HepG2 (cell line): ENCODE measurements around the gene PRADC1. TPM values are rescaled to one million over a fixed set of nuclear protein-coding genes. Genes with fewer than 3 reads are reported as not detected.
A peak's percentile ranks its signal among the peaks of the same experiment; 100 is the strongest.

Source experiments
- ATM ChIP-seq: fragments of 450-650 bp; IDR thresholded peaks from 2 replicates; pipeline ENCODE4 v1.7.1; 2017; ENCODE audit warnings: mild to moderate bottlenecking, borderline replicate concordance
- CBX5 ChIP-seq: sonication (generic); formaldehyde crosslinking; IDR thresholded peaks from 2 replicates; pipeline ENCODE4 v1.4.0; 2020; ENCODE audit warnings: missing genetic modification reagents, borderline replicate concordance
- DPF2 ChIP-seq: sonication (generic); formaldehyde crosslinking; IDR thresholded peaks from 2 replicates; pipeline ENCODE4 v1.4.0; 2020; ENCODE audit warnings: mild to moderate bottlenecking, low read depth, missing genetic modification reagents, borderline replicate concordance
- HOXA3 ChIP-seq: sonication (generic); formaldehyde crosslinking; IDR thresholded peaks from 2 replicates; pipeline ENCODE4 v1.5.0; 2020; ENCODE audit warnings: missing genetic modification reagents
- KDM5A ChIP-seq: fragments of 200-600 bp; sonication (generic); IDR thresholded peaks from 2 replicates; pipeline ENCODE4 v1.7.0; 2018; ENCODE audit warnings: antibody characterized with exemption, mild to moderate bottlenecking, low read length, borderline replicate concordance
- MAF1 ChIP-seq: sonication (generic); formaldehyde crosslinking; IDR thresholded peaks from 2 replicates; pipeline ENCODE4 v1.5.0; 2020; ENCODE audit warnings: missing genetic modification reagents, borderline replicate concordance
- MAFF ChIP-seq: IDR thresholded peaks from 2 replicates; pipeline ENCODE4 v1.6.1; 2011; ENCODE audit warnings: low read depth, low read length, improper control_type of control experiment
- MAX ChIP-seq: IDR thresholded peaks from 2 replicates; pipeline ENCODE4 v1.6.1; 2012; ENCODE audit warnings: inconsistent platforms
- MLX ChIP-seq: IDR thresholded peaks from 2 replicates; pipeline ENCODE4 v1.6.1; 2016
- NR2C2 ChIP-seq: sonication (generic); formaldehyde crosslinking; IDR thresholded peaks from 2 replicates; pipeline ENCODE4 v1.4.0; 2020; ENCODE audit warnings: missing genetic modification reagents, mild to moderate bottlenecking, moderate library complexity, borderline replicate concordance
- NR2F1 ChIP-seq, 2 experiments: fragments of 450-650 bp in 1 of 2; formaldehyde crosslinking in 1 of 2; IDR thresholded peaks; 2 replicates each; pipeline versions ENCODE4 v1.5.0 to v1.6.1; 2016 to 2020; ENCODE audit warnings: mild to moderate bottlenecking in 1 of 2, missing compliant biosample characterization in 1 of 2, missing genetic modification reagents in 1 of 2, moderate library complexity in 1 of 2
- NR2F6 ChIP-seq, 2 experiments: IDR thresholded peaks; 2 replicates each; pipeline ENCODE4 v1.6.1; 2016; ENCODE audit warnings: antibody characterized with exemption in 1 of 2, mild to moderate bottlenecking in 1 of 2
- SAP130 ChIP-seq: IDR thresholded peaks from 2 replicates; pipeline ENCODE4 v1.6.1; 2016; ENCODE audit warnings: low read depth
- SRSF1 ChIP-seq: fragments of 200-400 bp; formaldehyde crosslinking; optimal IDR thresholded peaks from 2 replicates; pipeline ENCODE3; 2017; ENCODE audit warnings: mild to moderate bottlenecking, low read depth, low read length, moderate library complexity
- TAF1 ChIP-seq: sonication (generic); formaldehyde crosslinking; IDR thresholded peaks from 2 replicates; pipeline ENCODE4 v1.4.0; 2020; ENCODE audit warnings: missing genetic modification reagents
- TCF7L2 ChIP-seq: IDR thresholded peaks from 2 replicates; pipeline ENCODE4 v1.6.1; 2011; ENCODE audit warnings: mild to moderate bottlenecking, low read depth, low read length, moderate library complexity
- TFE3 ChIP-seq: IDR thresholded peaks from 2 replicates; pipeline ENCODE4 v1.6.1; 2016
- TRAFD1 ChIP-seq: sonication (generic); formaldehyde crosslinking; IDR thresholded peaks from 2 replicates; pipeline ENCODE4 v1.5.1; 2020; ENCODE audit warnings: missing genetic modification reagents, mild to moderate bottlenecking, borderline replicate concordance
- WIZ ChIP-seq: sonication (generic); formaldehyde crosslinking; IDR thresholded peaks from 2 replicates; pipeline ENCODE4 v1.5.1; 2020; ENCODE audit warnings: mild to moderate bottlenecking, missing genetic modification reagents
- ZNF34 ChIP-seq: sonication (generic); formaldehyde crosslinking; IDR thresholded peaks from 2 replicates; pipeline ENCODE4 v1.4.0; 2020; ENCODE audit warnings: mild to moderate bottlenecking, missing genetic modification reagents, borderline replicate concordance
- ZNF687 ChIP-seq: sonication (generic); formaldehyde crosslinking; IDR thresholded peaks from 2 replicates; pipeline ENCODE4 v1.5.1; 2020; ENCODE audit warnings: mild to moderate bottlenecking, missing genetic modification reagents, moderate library complexity
- polyA plus RNA-seq, 8 experiments: library from polyadenylated mRNA; depleted of rRNA in 3 of 8; stranded (reverse) in 7 of 8; unstranded in 1 of 8; fragments of >200 nt; fragmentation: Illumina TruSeq in 4 of 8; extraction: Trizol in 4 of 8; gene quantifications; 2 replicates each; pipeline versions ENCODE4 v1.2.1 to v1.2.3, GENCODE V29; 2011 to 2016; ENCODE audit warnings: low read depth in 4 of 8, missing spikeins in 1 of 8, mixed read lengths in 1 of 8; ENCODE audit not compliant: insufficient read depth in 1 of 8
- total RNA-seq, 5 experiments: library from RNA; depleted of rRNA; stranded (reverse); fragments of >200 nt; fragmentation: Illumina TruSeq; extraction: Trizol; gene quantifications; 2 replicates each; pipeline ENCODE4 v1.2.3, GENCODE V29; 2016; ENCODE audit warnings: low read depth in 1 of 5

PRADC1 gene
- total and polyA plus RNA-seq, 2 of the 13 experiments (the other 11 are each of a cell fraction or from before 2014, with no cell fraction given) = 12.1 to 37.2 TPM

GRCh38 chr2:73260338-73260984 is 27.4 kb upstream of the PRADC1 start (continued):
- TF ChIP-seq KDM5A (no peak), MLX (0 out of 2 replicates have a peak, but pooled peaks have one; percentile 24), WIZ (CRISPR knock-in tag) (no peak), ATM (no peak), CBX5 (CRISPR knock-in tag) (no peak), NR2F6 (IDR thresholded peaks at IDR 0.05) (no peak), NR2F6 (CRISPR knock-in tag; IDR thresholded peaks at IDR 0.05) (peak; percentile 7; the same call in 1 of the 2 replicates), MAFF (no peak), TAF1 (no peak; the same call in 1 of the 2 replicates), SAP130 (peak; percentile 53; the same call in 1 of the 2 replicates), TRAFD1 (no peak), ZNF687 (peak; percentile 87), NR2F1 (CRISPR knock-in tag; IDR thresholded peaks at IDR 0.05) (no peak), TCF7L2 (no peak), HOXA3 (CRISPR knock-in tag) (no peak), MAF1 (no peak), NR2C2 (CRISPR knock-in tag) (no peak), ZNF34 (0 out of 2 replicates have a peak, but pooled peaks have one; percentile 47), SRSF1 (peak; percentile 29), DPF2 (CRISPR knock-in tag) (no peak), TFE3 (CRISPR knock-in tag) (0 out of 2 replicates have a peak, but pooled peaks have one; percentile 55), MAX (peak; percentile 93)
